ENCODE results near the gene ITPR3.

GRCh38 chr6:33694977-33695376, 73.9 kb downstream of the ITPR3 start:
- TF ChIP-seq EZH2phosphoT487 (IDR thresholded peaks at IDR 0.05; ENCODE audit: borderline replicate concordance, low read depth), result no peak
- TF ChIP-seq CTCF (IDR thresholded peaks at IDR 0.05), result no peak
- TF ChIP-seq USF2 (IDR thresholded peaks at IDR 0.05; ENCODE audit: borderline replicate concordance, low read depth, low read length), result no peak
- no peak for TF ChIP-seq NRF1 (IDR thresholded peaks at IDR 0.05; ENCODE audit: low read depth, low read length)
- TF ChIP-seq ELF1 (IDR thresholded peaks at IDR 0.05), result no peak
- no peak for TF ChIP-seq EP300 (IDR thresholded peaks at IDR 0.05; ENCODE audit: borderline replicate concordance in 1 of 2, low read depth in 1 of 2, low read length in 1 of 2)
- TF ChIP-seq SMC3 (IDR thresholded peaks at IDR 0.05; ENCODE audit: low read depth, low read length), result no peak
- no peak for TF ChIP-seq GATA2 (CRISPR knock-in tag; IDR thresholded peaks at IDR 0.05)
- no peak for TF ChIP-seq POLR2AphosphoS5 (IDR thresholded peaks at IDR 0.05; ENCODE audit: low read depth, low read length)
- no peak for TF ChIP-seq MXI1 (IDR thresholded peaks at IDR 0.05; ENCODE audit: low read depth, low read length)
- no peak for TF ChIP-seq YY1 (IDR thresholded peaks at IDR 0.05; ENCODE audit: low read depth)
- no peak for TF ChIP-seq JUND (IDR thresholded peaks at IDR 0.05)
